ENCODE measurements around the gene ARHGAP6.

Gene ARHGAP6

DNA sequence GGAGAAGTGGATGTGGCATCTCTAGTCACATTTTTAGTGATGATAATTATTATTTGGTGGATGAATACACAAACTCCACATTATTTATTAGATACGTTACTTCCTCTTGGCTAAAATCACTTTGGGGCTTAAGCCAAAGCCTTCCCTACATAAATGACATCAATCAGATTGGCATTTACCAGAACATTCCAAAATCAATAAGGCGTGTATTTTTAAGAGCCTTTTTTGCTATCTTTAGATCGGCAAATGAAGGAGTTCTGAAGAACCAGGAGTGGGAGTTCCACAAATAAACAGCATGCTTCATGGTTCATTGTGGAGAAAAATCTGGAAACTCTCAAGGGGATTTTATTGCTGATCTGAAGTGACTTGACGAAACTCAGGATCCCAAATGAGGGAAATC, 282.8 kb downstream of the ARHGAP6 start:
- H3K4me3 ChIP-seq (ENCODE audit: low read depth, low read length), result no peak overlapping the region
- in situ Hi-C loops (cut with HindIII; ENCODE audit: low sequenced_read_pairs), result no loop called here
- DNase-seq (ENCODE audit: low read depth), result no peak
- TF ChIP-seq, protein P1, sequence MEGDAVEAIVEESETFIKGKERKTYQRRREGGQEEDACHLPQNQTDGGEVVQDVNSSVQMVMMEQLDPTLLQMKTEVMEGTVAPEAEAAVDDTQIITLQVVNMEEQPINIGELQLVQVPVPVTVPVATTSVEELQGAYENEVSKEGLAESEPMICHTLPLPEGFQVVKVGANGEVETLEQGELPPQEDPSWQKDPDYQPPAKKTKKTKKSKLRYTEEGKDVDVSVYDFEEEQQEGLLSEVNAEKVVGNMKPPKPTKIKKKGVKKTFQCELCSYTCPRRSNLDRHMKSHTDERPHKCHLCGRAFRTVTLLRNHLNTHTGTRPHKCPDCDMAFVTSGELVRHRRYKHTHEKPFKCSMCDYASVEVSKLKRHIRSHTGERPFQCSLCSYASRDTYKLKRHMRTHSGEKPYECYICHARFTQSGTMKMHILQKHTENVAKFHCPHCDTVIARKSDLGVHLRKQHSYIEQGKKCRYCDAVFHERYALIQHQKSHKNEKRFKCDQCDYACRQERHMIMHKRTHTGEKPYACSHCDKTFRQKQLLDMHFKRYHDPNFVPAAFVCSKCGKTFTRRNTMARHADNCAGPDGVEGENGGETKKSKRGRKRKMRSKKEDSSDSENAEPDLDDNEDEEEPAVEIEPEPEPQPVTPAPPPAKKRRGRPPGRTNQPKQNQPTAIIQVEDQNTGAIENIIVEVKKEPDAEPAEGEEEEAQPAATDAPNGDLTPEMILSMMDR (IDR thresholded peaks at IDR 0.05; ENCODE audit: low read depth, low read length, missing control alignments), result no peak

DNA sequence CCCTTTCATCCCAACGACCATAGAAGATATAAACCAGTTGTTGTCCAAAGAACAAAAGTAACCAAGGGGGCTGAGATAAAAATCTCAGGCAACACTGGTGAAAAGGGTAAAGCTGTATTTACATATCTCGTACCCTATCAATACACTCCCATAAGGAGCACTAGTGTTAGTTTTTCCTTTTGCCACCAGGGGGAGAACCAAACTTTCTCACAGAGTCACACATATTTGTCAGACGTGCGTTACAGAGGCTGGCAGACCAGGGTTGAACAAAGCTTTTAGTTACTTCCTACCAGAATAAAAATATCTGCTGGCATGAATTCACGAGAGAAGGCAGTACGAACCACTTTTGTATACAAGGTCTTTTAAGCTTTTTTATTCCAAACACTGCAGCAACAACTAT, 284.3 kb downstream of the ARHGAP6 start:
- no peak overlapping the region for H3K4me3 ChIP-seq (ENCODE audit: low read depth, low read length)
- peak; percentile 49 for DNase-seq (ENCODE audit: low read depth)
- in situ Hi-C loops (cut with HindIII; ENCODE audit: low sequenced_read_pairs), result no loop called here
- TF ChIP-seq, protein P1 (IDR thresholded peaks at IDR 0.05; ENCODE audit: low read depth, low read length, missing control alignments), result peak; percentile 57

DNA sequence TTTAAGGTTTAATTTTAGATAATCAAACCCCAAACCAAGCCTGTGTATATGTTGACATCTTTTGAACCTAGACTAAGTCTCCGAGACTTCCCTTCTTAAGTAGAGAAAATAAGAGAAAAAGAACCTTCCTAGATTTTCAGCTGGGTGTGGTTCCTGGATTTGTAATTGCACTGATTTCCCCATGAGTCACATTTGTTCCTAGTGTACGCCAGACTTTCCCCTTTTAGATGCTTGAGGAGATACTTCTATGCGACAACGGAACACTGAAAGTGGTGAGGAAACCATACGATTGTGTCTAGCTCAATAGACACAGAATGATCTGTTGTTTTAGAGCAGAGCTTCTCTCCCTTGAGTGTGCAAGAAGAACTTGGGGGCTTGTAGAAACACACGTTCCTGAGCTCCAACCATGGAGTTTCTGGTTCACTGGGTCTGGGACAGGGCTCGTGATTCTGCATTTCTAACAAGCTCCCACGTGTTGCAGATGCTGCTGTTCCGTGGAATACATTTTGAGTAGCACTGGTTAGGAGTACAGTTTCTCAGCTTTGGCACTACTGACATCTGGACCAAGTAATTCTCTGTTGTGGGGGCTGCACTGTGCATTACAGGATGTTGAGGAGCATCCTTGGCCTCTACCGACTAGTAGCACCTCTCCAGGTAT, 285.4 kb downstream of the ARHGAP6 start:
- TF ChIP-seq, protein P1 (IDR thresholded peaks at IDR 0.05; ENCODE audit: low read depth, low read length, missing control alignments), result no peak
- DNase-seq (ENCODE audit: low read depth), result no peak
- in situ Hi-C loops (cut with HindIII; ENCODE audit: low sequenced_read_pairs), result no loop called here
- no peak overlapping the region for H3K4me3 ChIP-seq (ENCODE audit: low read depth, low read length)

DNA sequence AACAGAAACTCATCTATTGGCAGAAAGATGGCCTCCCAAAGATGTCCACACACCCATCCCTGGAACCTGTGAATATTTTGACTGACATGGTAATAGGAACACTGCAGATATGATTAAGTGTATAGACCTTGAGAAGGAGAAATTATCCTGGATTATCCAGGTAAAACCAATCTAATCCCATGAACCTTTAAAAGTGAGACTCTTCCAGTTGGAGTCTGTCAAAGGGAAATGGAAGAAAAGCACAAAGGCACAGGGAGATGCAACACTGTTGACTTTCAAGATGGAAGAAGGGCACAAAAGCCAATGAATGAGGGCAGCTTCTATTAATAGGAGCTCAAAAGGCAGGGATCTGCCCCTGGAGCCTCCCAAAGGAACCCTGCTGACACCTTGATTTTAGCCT, 289.6 kb downstream of the ARHGAP6 start:
- no peak for DNase-seq (ENCODE audit: low read depth)
- in situ Hi-C loops (cut with HindIII; ENCODE audit: low sequenced_read_pairs), result no loop called here
- no peak overlapping the region for H3K4me3 ChIP-seq (ENCODE audit: low read depth, low read length)
- TF ChIP-seq, protein P1 (IDR thresholded peaks at IDR 0.05; ENCODE audit: low read depth, low read length, missing control alignments), result no peak

DNA sequence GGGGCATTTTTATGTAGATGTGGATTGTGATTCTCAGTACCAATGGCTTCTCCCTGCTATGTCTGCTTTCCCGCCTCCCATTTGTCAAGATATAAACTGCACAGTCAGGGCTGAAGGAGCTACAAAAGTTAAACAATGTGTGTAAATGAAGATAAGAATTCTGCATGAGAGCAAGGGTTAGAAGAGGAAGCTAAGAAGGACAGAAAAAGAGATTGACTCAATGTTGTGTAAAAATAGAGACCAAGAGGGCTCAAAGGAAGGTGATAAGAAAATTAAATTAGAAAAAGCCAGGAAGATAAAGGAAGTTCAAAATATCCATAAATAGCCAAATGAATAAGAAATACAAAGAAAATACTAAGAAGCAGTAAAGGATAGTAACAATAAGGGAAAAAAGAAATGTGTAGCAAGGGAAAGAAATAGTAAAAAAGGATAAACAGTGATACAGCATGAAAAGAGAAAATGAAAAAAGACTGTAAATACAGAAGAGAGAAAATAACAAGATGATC, 290.1 kb downstream of the ARHGAP6 start:
- in situ Hi-C loops (cut with HindIII; ENCODE audit: low sequenced_read_pairs), result no loop called here
- TF ChIP-seq, protein P1 (IDR thresholded peaks at IDR 0.05; ENCODE audit: low read depth, low read length, missing control alignments), result no peak
- no peak for DNase-seq (ENCODE audit: low read depth)
- H3K4me3 ChIP-seq (ENCODE audit: low read depth, low read length), result no peak overlapping the region

DNA sequence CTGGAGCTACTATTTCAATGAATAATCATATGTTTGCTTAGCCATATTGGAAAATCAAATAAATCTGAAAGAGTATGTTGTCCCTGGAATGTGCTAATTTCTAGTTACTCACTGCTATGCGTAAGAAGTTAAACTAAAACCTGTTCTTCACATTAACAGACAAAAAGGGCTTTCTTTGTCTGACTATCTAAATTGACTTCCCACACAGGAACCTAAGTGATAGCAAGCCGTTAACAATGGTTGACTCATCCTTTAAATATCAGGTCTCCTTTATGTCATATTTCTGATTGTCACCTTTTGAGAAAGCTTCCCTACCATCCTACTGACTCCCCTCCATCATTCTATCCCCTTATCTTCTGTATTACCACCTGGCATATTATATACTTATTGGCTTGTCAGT, 291.1 kb downstream of the ARHGAP6 start:
- in situ Hi-C loops (cut with HindIII; ENCODE audit: low sequenced_read_pairs), result no loop called here
- TF ChIP-seq, protein P1 (IDR thresholded peaks at IDR 0.05; ENCODE audit: low read depth, low read length, missing control alignments), result no peak
- DNase-seq (ENCODE audit: low read depth), result no peak
- H3K4me3 ChIP-seq (ENCODE audit: low read depth, low read length), result no peak overlapping the region
